HS-5 (cell line): Measurements from ENCODE around the gene ULK1.

ENCODE experiments used
- DNase-seq: peaks from one replicate; pipeline ENCODE4 v3.0.0-alpha.2; 2012; ENCODE audit warnings: low read depth

ULK1 gene

DNA sequence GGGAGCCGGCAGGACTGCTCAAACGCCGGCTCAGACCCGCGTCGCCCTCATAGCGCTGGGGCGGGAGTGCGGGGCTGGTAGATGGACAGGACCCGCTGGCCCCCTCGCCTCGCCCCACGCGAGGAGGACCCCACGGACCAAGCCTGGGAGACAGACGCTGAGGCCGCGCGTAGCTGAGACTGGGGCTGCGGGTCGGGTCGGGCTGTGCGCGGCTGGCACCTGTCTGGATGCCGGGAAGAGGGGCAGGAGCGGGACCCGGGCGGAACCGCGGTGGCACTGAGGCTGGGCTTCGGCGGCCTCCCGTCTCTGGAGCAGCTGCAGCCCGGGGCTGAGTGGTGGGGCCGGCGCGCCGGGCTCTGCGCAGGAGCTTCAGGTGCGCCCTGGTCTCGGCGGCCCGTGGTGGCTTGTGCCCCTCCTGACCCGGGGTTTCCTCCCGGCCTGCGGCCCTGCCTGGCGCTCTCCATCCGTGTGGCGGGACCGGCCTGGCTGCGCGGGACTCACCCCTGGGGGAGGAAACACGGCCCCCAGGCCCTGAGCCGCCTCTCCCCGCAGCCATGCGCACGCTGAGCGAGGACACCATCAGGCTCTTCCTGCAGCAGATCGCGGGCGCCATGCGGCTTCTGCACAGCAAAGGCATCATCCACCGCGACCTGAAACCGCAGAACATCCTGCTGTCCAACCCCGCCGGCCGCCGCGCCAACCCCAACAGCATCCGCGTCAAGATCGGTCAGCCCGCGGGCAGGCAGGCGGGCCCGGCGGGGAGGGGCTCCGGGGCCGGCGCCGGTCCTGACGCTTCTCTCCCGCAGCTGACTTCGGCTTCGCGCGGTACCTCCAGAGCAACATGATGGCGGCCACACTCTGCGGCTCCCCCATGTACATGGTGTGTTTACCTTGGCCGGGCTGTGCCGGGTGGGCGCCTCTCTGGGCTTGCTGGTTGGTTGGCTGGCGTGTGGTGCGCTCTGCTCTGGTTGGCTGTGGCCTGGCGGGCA is 14.0 kb downstream of the ULK1 start:
- no peak for DNase-seq

DNA sequence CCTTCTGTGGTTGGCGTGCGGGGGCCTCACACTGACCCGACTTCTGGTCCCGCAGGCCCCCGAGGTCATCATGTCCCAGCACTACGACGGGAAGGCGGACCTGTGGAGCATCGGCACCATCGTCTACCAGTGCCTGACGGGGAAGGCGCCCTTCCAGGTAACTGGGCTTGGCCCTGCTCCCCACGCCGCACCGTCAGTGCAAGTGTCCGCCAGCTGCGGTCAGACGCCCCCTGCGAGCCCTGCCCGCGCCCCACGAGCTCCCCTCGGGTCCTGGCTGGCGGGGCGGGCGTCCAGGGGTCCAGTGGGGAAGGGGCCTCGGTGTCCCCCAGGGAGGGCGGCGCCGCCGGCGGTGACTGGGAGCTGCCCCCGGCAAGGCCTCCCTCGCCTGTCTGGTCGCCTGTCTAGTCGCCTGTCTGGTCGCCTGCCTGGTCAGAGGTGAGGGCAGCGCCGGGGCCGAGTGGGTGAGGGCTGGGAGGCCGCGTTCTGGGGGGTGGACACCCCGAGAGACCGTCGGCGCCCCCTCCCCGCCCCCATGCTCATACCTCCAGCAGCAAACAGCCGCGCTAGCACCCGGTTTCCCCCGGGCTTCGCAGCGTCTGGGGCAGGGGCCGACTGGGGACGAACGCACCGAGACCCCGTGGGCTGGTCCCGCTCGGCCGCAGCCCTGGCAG is 14.8 kb downstream of the ULK1 start:
- DNase-seq: no peak

DNA sequence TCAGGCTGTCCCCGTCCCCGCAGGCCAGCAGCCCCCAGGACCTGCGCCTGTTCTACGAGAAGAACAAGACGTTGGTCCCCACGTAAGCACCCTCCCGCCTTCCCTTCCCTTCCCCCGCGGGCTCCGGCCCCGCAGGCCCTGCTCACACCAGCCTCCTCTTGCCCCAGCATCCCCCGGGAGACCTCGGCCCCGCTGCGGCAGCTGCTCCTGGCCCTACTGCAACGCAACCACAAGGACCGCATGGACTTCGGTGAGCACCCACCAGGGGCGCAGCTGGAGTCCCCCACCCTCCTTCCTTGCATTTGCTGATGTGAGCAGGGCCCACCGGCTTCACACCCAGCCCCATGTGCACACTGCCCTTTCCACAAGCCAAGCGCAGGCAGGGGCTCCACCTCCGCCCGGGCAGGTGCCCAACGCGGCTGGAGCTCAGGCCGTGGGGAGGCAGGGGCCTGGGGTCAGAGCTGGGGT is 15.4 kb downstream of the ULK1 start:
- DNase-seq: no peak

DNA sequence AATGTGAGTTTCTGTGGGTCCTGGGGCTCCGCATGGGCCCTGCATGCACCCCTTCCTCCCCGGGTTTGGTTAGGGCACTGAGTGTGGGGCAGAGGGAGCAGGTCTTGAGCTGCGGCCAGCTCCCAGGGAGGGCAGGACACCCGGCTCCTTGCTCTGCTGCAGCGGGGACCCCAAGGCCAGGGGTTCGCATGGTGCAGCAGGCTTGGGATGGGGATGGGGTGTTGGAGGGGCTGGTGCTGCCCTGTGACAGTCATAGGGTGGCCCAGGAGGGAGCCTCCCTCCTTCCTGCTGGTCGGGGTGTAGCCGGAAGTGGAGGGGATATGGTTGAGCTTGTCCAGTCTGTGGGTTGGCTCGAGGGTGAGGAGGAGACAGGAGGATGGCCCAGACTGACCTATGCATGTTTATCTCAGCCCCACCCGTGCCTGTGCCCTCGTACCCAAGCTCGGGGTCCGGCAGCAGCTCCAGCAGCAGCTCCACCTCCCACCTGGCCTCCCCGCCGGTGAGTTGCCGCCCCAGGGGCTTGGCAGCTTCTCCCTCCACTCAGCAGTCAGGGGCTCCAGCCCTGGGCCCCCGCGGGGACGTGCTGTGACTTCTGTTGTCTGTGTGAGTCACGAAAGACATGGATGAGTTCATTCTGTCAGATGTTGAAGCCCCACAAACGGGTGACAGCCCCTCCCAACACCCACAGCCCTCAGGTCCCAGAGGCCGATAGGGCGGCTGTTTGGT is 16.0 kb downstream of the ULK1 start:
- no peak for DNase-seq

DNA sequence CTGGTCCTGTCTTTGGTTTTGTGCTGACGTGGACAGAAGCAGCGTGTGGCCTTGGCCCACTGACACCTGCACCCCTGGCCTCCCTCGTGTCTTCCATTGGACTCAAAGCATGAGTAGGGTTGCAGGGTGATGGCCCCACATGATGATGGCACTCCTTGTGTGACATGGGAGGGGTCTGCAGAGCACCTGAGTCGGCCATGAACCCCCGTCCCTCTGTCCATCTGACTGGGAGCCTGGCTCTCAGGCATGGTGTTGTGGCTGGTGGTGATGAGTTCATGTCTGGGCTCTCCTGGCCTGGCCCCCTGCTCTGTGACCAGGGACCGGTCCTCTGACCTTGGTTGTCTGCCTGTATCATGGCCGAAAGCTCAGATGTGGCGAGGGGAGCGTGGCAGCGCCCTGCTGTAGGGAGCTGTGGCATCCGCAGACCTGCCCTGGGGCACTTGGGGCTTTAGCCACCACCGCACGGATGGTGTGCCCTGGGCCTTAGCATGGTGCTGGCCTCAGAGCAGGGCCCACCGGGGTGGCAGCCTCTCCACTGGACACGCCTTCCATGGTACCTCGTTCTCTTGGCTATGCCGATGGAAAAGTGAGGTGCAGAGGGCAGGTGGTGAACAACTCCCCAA is 16.7 kb downstream of the ULK1 start:
- no peak for DNase-seq

DNA sequence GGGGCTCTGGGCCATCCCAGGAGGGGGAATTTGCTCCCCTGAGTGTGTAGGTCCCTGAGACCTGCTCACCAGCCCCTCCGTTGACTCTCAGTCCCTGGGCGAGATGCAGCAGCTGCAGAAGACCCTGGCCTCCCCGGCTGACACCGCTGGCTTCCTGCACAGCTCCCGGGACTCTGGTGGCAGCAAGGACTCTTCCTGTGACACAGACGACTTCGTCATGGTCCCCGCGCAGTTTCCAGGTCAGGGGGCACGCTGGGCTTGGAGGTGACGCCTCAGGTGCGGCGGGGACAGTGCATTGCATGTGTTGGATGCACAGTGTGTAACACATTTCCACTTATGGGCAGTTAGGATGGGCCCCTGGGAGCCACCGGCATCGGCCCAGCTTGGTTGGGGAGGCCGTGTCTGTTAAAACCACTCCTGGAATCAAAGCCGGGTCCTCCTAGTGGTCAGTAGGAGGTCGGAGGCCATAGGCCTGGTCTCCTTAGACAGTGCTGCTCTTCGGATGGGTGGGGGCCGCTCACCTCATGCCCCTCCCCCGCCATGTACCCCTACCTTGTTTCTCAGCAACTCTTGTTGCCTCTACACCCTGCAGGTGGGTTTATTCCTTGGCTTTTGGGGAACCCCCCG is 17.5 kb downstream of the ULK1 start:
- DNase-seq: no peak

DNA sequence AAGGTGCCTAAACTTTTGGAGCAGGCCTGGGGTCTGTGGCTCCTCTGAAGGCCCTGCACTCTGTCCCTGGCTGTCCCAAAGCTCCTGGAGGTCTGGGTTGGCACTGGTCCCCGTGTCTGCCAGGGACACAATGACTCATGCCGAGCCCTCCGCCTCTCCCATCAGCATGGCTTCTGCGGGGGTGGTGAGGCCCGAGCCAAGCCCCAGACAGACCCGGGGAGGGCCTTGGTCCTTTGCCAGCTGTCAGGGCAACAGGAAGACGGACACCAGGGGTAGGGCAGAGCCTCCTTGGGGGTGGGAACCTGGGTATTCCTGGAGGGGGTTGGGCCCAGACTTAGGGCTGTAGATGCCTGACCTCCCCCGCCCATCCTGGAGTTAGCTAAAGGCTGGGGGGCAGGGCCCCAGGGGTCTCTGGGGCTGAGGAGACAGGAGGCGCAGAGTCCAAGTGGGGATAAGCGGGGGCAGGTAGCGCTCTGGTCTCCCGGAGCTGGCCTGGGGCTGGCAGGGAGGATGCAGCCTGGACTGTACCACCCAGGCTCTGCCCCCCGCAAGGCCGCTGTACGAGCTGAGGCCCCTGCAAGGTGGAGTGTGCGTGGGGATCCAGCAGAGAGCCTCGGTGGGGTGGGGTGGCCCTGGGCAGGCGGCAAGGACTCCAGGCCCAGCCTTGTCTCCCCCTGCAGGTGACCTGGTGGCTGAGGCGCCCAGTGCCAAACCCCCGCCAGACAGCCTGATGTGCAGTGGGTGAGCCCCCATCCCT is 18.3 kb downstream of the ULK1 start:
- DNase-seq: no peak

DNA sequence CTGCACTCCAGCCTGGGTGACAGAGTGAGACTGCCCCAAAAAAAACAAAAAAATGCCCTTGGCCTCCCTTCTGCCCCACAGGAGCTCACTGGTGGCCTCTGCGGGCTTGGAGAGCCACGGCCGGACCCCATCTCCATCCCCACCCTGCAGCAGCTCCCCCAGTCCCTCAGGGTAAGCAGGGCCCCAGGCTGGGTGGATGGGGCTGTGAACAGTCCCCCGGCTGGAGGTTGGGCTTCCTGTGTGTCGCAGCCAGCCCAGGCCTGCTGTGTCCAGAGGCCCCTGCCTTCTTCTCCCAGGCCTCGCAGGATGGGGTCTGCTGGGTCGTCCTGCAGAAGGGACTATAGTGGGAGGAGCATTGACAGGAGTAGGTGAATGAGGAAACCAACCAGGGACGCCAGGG is 19.2 kb downstream of the ULK1 start:
- no peak for DNase-seq

DNA sequence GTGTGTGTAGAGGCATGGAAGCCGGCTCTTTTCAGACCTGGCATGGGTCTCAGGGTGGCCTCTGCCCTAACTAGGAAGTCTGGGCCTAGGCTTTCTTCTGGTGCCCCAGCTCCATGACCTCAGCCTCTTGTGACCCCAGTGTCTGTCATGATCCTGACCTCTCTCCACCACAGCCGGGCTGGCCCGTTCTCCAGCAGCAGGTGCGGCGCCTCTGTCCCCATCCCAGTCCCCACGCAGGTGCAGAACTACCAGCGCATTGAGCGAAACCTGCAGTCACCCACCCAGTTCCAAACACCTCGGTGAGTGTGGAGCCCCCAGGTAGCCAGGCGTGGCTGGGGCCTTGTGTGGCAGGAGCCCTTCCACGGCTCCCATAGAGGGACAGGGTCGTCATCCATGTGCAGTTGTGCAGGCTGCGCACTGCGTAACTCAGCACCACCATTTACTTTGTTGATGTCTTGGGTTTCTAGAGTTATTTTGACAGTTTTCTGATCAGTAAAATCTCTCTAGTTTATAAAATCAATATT is 19.8 kb downstream of the ULK1 start:
- no peak for DNase-seq

DNA sequence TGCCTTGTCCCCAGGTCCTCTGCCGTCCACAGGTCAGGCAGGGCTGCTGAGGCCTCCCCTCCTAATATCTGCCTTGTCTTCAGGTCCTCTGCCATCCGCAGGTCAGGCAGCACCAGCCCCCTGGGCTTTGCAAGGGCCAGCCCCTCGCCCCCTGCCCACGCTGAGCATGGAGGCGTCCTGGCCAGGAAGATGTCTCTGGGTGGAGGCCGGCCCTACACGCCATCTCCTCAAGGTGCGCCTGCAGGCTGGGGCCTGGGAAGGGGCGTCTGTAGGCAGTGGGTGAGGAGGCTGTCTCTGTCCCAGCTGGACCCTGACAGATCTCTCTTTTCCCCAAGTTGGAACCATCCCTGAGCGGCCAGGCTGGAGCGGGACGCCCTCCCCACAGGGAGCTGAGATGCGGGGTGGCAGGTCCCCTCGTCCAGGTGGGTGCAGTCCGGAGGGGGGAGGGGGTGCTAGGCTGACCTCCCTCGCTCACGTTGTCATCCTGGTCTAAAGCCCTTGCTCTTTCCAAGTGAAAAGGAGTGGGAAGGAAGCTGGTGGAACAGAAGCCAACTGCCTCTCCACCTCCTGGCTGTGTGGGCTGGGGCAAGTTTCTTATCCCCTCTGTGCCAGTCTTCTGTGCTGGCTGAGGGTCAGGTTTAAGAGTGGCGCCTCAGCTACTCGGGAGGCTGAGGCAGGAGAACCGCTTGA is 20.7 kb downstream of the ULK1 start:
- no peak for DNase-seq

DNA sequence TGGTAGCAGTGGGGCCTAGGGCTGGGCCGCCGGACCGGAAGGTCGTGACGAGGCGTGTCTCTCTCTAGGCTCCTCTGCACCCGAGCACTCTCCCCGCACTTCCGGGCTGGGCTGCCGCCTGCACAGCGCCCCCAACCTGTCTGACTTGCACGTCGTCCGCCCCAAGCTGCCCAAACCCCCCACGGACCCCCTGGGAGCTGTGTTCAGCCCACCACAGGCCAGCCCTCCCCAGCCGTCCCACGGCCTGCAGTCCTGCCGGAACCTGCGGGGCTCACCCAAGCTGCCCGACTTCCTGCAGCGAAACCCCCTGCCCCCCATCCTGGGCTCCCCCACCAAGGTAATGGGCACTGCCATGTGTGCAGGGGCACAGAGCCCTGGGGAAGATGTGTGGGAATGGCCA is 21.4 kb downstream of the ULK1 start:
- DNase-seq: no peak

DNA sequence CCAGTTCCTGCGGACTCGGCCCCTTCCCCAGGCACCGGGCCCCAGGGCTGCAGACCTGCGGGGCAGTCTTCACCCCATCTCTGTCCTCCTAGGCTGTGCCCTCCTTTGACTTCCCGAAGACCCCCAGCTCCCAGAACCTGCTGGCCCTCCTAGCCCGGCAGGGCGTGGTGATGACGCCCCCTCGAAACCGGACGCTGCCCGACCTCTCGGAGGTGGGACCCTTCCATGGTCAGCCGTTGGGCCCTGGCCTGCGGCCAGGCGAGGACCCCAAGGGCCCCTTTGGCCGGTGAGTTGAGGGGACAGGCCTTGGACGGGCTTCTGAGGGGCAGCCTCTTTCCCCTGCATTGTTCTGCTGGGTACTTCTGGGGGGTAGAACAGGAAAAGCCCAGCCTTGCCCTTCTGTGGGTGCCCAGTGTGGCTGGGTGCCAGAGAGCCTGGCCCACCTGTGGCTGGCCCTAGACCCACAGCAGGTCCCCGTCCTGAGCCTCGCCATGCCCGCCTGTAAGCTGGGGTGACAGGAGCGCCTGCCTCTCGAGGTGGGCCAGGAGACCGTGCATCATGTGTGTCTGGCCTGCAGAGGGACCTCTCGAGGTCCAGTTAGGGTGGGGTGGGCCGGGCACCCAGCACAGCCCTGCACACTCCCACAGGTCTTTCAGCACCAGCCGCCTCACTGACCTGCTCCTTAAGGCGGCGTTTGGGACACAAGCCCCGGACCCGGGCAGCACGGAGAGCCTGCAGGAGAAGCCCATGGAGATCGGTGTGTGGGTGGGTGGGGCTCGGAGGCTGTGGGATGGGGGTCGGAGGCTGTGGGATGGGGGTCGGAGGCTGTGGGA is 22.1 kb downstream of the ULK1 start:
- no peak for DNase-seq

DNA sequence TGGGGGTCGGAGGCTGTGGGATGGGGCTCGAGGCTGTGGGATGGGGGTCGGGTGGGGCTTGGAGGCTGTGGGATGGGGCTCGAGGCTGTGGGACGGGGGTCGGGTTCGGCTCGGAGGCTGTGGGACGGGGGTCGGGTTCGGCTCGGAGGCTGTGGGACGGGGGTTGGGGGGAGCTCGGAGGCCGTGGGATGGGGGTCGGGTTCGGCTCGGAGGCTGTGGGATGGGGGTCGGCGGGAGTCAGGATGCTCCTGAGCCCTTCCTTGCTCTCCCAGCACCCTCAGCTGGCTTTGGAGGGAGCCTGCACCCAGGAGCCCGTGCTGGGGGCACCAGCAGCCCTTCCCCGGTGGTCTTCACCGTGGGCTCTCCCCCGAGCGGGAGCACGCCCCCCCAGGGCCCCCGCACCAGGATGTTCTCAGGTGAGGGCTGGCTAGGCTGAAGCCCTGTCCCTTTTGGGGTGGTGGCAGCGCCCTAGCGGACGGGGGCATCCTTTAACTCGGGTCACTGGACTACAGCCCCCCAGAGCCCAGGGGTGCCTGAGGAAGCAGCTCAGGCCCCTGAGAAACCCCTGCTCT is 22.8 kb downstream of the ULK1 start:
- DNase-seq: no peak

DNA sequence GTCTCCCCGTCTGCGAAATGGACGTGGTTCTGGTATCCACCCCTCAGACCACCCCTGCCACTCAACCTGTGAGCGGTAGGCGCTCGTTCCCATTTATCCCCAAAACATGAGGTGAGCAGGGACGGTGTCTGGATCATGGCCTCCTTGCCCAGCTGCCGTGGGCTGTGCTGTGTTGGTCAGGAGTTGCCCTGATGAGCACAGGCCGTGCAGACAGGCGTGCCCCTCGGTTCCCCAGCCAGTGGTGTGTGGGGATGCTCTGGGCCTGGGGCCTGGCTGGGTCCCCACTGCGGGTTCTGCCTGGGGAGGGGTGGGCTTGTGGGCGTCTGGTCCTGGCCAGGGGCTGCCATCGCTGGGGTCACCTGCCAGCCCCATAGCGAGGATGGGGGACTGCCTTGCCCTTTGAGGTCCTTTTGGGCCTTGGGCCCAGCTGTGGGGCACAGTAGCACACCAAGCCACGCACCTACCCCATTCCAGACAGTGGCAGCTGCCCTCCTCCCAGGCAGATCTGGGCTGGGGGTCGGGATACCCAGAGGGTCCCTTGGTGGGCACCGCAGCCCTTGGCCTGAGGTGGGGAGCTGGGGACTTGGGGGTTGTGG is 23.4 kb downstream of the ULK1 start:
- DNase-seq: no peak

DNA sequence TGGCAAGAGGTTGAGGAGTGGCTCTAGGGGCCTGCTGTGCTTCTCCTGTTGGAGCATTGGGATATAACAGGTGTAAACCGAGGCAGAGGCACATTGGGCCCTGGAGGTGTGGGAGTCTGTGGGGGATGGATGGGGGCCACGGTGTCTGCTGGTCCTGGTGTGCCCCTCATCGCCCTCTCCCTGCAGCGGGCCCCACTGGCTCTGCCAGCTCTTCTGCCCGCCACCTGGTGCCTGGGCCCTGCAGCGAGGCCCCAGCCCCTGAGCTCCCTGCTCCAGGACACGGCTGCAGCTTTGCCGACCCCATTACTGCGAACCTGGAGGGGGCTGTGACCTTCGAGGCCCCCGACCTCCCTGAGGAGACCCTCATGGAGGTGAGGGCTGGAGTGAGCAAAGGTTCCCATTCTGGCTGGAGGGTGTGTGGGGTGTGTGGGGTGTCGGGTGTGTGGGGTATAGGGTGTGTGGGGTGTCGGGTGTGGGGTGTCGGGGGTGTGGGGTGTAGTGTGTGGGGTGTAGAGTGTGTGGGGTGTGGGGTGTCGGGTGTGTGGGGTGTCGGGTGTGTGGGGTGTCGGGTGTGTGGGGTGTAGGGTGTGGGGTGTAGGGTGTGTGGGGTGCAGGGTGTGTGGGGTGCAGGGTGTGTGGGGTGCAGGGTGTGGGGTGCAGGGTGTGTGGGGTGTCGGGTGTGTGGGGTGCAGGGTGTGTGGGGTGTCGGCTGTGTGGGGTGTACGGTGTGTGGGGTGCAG is 24.1 kb downstream of the ULK1 start:
- DNase-seq: no peak

DNA sequence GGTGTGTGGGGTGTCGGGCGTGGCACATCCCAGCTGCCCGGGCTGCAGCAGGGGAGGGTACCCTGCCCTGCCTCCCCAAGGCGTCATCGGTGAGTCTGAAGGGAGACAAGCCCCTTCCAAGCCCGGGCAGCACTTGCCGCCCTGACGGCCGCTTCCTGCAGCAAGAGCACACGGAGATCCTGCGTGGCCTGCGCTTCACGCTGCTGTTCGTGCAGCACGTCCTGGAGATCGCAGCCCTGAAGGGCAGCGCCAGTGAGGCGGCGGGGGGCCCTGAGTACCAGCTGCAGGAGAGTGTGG is 24.6 kb downstream of the ULK1 start:
- DNase-seq: no peak

DNA sequence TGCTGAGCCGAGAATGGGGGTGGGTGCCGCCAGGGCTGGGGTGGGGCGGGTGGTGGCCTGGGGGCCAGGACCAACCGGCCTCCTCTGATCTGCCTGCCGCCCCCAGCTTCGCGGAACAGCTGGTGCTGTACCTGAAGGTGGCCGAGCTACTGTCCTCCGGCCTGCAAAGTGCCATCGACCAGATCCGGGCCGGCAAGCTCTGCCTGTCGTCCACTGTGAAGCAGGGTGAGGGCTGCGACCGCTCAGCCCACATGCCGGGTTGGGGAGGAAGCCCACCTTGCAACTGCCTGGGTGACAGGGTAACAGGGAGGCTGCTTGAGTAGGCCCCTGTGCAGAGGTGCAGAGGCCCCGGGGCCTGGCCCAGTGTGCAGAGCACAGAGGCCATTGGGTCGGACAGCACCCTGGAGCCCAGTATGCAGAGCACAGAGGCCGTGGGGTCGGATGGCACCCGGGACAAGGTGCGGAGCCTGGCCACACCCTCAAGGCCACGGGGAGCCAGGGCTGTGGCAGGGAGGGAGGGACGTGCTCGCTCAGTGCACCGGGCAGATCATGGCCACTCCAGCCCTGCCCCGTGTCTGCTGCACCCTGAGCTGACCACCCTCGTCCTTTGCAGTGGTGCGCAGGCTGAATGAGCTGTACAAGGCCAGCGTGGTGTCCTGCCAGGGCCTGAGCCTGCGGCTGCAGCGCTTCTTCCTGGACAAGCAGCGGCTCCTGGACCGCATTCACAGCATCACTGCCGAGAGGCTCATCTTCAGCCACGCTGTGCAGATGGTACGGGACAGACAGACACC is 25.1 kb downstream of the ULK1 start:
- DNase-seq: no peak
